Measurements from ENCODE around the gene CTNNA2.

CTNNA2 gene

DNA sequence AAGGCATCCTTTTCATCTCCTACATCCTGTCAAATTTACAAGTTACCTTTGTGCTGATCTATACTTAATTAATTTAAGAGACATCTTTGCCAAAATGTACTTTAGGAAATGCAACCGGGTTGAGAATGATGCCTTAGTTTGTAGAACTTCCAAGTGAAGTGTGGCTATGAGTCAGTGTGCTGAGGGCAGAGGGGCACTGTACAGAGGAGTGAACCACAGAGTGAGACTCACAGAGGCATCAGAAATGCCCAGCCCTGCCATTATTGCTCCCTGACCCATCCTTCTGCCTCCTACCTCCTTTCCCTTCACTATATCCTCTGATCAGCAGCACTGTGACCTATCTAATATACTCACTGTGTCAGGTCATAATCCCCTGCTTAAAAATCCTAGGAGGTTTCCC is 471.6 kb downstream of the CTNNA2 start:
- DNase-seq (ENCODE audit: low spot score), result no peak

DNA sequence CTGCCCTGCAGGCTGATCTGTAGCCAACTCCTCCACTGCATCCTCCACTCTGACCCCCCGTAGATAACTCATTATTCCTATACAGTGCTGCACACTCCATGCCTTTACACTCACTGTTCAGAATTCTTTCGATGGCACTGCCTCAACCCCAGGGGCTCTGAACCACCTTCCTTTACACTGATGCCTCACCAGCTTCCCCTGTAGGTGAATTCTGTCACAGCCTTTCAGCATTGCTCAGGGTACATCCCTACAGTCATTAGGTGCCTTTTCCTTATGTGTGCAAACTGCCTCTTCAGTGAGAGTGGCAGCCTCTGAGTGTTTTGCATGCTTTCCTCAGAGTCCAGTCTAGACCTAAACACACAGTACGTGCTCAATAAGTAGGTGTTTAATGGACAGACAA is 472.3 kb downstream of the CTNNA2 start:
- DNase-seq (ENCODE audit: low spot score), result no peak

DNA sequence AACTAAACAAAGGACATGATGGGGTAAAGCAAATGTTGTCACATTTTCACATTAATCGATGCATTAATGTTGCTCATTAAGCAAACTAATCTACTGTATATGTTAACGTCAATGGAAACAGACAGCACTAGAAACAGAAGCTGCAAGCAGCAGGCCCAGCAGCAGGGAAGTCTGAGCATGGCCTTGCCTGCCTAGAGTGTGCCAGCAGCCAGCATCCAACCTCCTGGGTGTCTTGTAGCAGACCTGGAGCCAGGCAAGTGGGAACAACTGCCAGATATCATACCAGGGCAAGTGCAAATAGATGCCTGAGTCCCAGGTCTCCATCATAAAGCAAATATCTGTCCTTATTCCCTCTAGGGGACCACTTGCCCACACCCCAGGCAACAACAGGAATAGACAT is 472.7 kb downstream of the CTNNA2 start:
- no peak for DNase-seq (ENCODE audit: low spot score)

DNA sequence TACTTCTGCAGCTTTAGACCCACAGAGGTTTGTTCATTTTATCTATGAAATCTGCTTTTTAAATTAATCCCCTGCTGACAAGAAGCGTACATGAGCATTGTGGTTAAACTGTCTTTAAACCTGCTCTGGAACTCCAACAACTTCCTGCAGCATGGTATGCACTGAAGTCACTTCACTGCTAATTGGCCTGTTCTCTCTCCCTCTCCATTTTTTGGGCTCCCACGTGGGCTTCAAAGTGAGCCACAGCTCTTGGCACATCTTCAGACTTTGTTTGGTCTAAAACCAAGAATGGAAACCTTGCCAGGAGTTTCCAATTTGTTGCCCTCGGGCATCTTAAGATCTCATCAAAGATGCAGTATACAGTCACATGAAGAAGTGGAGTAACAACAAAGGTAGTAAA is 480.3 kb downstream of the CTNNA2 start:
- DNase-seq (ENCODE audit: low spot score), result no peak

- no peak for DNase-seq (ENCODE audit: low spot score)
These were observed 481.3 kb downstream of the CTNNA2 start for GRCh38 chr2:79994161-79994560.

GRCh38 chr2:79994965-79995364 is 482.1 kb downstream of the CTNNA2 start:
- no peak for DNase-seq (ENCODE audit: low spot score)

DNA sequence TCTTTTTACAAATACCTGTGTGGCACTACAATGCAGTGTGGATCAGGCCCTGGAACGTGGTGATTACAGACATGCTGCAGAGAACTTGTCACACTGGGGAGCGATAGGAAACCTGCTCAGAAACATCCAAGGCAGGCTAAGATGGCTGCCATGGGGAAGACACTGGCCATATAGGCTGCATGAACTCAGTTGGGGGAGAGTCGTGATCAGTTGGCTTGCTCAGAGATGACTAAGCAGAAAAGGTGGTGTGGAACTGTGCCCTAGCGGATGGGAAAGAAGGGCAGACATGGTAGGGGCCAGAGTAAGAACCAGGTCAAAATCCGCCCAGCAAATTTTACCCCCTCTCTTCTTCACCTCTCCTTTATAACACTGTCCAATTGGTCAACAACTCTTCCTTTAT is 483.9 kb downstream of the CTNNA2 start:
- no peak for DNase-seq (ENCODE audit: low spot score)

GRCh38 chr2:80001701-80002101 is 488.9 kb downstream of the CTNNA2 start:
- no peak for DNase-seq (ENCODE audit: low spot score)

DNA sequence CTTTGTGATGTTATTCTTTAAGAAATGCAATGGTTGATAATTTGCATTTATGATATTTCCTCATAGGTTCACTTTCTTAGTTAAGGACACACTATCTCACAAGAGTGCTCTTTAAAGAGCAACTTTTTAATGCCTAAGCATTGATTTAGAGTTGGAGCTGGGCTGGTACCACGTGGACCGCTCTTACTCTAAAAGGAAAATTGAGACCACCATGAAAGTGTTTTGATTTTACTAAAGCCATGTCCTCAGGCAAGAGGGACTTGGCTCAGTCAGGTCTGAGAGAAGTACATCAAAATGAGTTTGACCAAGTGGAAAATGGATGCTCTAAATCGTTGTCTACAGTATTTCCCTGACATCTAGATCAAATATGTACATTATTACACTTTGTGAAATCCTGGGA is 489.3 kb downstream of the CTNNA2 start:
- DNase-seq (ENCODE audit: low spot score), result no peak

GRCh38 chr2:80002568-80003157 is 489.8 kb downstream of the CTNNA2 start:
- DNase-seq (ENCODE audit: low spot score), result no peak

DNA sequence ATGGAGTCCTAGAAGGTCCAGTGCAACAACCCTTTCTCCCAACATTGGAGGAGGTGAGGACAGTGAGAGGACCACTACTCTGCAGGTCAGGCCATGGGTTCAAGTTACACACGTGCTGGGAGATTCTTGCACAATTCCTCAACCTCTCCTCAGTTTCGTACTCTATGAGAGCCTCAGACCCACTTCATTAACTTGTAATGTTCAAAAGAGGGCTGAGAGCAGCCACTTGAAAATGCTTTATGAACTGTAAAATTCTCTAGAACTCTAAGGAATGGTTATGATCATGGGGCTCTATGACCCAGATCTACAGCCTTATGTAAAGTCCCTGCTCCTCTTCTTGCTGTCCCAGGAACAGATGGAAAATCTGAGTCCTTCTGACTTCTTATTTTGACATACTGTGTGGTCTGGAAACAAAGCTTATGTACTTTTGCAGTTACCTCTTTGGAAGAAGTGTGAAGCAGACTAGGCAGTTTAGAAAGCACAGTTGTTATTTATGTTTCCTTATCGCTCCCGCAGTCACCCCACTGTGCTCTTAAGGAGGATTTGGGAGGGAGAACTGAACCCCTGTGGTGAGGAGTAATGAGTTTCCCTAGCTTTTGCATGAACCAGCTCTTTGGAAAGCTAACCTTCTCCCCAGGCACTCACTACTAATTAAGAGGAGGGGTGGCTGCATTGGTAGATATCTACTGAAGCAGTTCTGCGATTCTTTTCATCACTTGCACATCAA is 495.1 kb downstream of the CTNNA2 start:
- DNase-seq (ENCODE audit: low spot score), result no peak

GRCh38 chr2:80008596-80008995 is 495.7 kb downstream of the CTNNA2 start:
- DNase-seq (ENCODE audit: low spot score), result no peak

GRCh38 chr2:80009211-80009610 is 496.4 kb downstream of the CTNNA2 start:
- no peak for DNase-seq (ENCODE audit: low spot score)

GRCh38 chr2:80012061-80012460 is 499.2 kb downstream of the CTNNA2 start:
- DNase-seq (ENCODE audit: low spot score), result no peak

GRCh38 chr2:80014637-80015036 is 501.8 kb downstream of the CTNNA2 start:
- no peak for DNase-seq (ENCODE audit: low spot score)

DNA sequence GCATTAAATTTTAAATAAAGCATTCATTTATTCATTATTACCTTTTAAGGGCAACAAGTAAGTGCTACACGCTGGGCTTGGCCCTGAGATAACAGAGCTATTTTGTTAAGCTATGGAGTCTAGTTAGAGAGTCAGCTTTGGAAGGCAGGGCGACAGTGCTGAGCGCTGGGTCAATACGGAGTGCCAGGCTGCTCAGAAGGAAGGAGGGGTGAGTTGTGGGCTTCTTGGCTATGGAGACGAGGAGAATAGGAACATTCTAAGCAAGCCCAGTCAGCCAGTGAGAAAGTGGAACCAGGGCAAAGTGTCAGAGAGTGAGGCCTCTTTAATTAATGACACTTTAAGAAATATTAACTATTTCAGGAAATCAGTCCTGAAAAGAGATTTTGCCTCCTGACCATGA is 503.3 kb downstream of the CTNNA2 start:
- DNase-seq (ENCODE audit: low spot score), result no peak

DNA sequence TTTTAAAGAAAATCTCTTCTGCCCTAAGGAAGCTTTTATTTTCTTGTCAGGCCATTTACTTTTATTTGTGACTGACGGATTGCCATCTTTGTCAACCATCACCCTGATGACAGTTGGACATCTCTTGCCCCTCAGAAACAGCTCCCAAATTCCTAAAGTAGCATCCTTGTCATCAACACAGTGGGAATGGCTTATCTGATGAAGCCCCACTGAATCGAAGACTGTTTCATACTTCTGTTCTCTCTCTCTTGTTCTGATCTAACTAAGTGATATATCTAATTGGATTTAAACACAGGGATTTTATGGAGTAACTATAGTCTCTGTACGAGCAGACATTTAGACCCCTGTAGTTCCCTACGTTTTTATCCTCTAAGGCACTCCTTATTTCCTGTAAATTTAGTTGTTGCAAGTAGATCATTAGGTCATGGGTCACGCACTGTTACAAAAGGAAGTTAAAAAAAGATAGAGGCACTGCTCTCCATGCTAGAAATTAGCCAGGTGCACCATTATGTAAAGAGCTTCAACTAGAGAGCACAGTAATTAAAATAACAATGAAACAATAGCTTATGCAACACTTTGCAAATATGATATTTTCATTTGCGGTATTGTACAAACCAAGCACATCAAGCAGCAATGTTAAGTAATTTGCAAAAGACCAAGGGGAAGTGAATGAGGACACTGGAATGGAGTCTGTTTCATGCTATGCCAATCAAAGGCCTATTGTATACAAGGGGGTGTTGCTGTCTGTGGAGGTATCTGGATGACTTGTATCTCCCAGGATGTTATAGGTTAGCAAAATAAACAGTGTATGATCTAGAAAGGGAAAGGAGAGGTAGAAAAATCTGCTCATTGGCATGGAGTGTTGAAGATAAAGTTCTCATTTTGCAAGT is 507.0 kb downstream of the CTNNA2 start:
- no peak for DNase-seq (ENCODE audit: low spot score)

GRCh38 chr2:80022018-80022417 is 509.2 kb downstream of the CTNNA2 start:
- DNase-seq (ENCODE audit: low spot score), result no peak

DNA sequence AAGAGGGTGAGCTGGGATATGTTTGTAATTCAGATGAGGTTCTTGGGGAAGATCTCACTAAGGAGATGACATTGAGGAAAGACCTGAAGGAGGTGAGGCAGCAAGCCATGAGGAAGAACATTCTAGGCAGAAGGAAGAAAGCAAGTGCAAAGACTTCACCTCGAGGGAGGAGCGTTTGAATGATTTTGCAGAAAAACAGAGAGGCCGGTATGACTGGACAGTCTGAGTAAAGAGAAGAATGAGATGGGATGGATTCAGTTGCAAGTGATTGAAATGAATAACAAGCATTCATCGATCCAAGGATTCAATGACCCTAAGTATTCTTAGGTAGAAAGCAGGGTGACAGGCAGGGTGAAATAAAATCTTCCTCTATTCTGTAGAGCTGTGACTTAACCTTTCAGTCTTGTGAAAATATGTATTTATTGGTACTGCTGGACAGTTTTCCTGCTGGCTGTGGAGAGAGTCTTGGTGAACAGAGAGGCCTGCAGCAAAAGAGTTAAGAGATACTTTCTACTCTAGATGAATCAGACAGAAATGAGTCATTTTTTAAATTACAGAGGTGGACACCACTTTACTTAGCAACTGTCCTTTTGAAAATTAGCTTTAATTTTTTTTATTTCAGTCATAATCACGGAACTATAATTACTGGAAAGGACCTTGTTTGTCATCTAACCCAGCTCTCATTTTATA is 513.3 kb downstream of the CTNNA2 start:
- DNase-seq (ENCODE audit: low spot score), result no peak

- no peak for DNase-seq (ENCODE audit: low spot score)
These were observed 515.2 kb downstream of the CTNNA2 start for GRCh38 chr2:80028051-80028450.

DNA sequence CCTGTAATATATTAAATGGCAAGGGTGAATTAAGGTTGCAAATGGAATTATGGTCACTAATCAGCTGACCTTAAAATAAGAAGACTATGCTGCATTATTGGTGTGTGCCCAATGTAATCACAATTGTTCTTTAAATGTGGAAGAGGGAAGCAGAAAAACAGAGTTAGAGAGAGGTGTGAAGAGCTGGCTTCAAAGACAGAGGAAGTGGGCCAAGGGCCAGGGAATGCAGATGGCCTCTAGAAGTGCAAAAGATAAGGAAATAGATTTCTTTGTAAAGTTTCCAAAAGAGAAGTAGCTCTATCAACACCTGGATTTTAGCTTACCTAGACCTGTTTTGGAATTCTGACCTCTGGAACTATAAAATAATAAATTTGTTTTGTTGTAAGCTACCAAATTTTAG is 515.7 kb downstream of the CTNNA2 start:
- no peak for DNase-seq (ENCODE audit: low spot score)

DNA sequence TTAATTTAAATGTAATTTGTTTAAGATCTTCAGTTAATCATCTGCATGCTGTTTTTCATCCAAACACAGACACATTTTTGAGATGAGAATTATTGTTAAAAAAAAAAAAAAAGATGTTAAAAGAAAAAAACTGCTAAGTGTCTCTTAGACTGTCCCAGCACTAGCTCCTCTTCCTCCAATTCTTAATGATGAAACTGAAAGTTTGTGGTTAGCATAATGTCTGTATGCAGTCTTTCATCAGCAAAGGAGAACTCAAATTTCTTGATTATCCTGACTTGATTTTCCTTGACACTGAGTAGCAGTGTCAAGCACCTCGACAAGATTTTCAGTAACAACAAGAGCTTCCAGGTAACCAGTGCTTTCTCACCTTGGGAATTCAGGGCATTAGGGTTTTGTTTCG is 517.3 kb downstream of the CTNNA2 start:
- DNase-seq (ENCODE audit: low spot score), result no peak
